GM18526 (cell line): ENCODE measurements around the gene CLTC.

Source experiments
- POLR2A ChIP-seq: IDR thresholded peaks from 3 replicates; pipeline ENCODE4 v1.6.1; 2011; ENCODE audit not compliant: insufficient read length; ENCODE audit errors: extremely low read depth

The CLTC gene

DNA sequence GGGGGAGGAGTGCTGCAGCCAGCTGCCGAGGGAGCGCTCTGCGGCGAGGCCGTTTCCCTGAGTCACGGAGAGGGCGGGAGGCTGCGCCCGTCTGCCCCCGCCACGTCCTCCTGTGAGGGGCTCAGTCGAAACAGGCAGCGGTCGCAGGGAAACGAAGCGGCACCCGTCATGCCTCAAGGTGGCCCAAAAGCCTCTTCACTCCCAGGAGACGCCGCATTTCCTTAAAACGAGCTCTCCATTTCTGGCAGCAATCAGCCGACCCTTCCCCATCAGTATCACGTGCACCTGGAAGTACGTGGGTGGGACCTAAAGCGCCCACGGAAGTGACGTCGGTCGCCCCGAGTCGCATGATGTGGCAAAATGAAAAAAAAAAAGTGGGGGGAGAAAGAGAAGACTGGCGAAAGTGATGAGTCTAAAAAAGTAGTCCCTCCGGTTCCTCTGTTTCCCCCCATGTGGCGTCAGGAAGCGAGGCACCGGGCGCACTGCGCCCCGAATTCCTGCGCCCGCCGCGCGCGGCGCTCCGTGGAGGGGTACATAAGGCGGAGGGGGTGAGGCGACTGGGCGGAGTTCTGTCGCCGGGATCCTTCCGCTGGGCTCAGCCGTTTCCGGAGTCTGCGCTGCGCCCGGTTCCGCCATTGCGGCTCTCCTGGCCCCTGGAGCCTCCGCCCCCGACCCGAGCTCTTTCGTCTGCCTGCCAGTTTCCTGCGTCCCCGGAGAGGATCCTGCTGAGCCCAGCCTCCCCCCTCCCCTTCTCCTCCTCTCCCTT lies at the start of gene CLTC:
Gene CLTC (plus strand): TSS at position 598 of the 766 bp plus-strand sequence. CDS start 237 bp downstream, outside the sequence.
- peak; percentile 76 for TF ChIP-seq POLR2A

DNA sequence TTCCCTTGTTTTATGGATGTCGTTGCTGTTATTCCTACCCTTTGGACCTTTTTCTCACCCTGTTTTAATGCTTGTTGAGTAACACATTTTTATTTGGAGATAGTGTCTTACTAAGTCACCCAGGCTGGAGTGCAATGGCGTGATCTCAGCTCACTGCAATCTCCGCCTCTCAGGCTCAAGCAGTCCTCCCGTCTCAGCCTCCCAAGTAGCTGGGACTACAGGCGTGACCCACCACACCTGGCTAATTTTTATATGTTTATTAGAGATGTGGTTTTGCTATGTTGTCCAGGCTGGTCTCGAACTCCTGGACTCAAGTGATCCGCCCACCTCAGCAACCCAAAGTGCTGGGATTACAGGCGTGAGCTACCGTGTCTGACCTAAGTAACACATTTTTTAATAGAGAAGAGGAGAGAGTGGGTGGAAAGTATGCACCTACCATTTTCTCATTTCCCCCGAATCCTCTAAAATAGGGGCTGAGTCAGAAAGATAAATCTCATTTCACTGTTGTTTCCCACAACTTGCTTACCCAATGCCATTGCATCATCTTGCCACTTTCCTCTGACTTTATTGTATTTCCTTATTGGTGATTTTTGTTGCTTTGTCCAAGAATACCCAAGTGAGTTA lies 47.3 kb upstream of the CLTC start:
- no peak for TF ChIP-seq POLR2A

DNA sequence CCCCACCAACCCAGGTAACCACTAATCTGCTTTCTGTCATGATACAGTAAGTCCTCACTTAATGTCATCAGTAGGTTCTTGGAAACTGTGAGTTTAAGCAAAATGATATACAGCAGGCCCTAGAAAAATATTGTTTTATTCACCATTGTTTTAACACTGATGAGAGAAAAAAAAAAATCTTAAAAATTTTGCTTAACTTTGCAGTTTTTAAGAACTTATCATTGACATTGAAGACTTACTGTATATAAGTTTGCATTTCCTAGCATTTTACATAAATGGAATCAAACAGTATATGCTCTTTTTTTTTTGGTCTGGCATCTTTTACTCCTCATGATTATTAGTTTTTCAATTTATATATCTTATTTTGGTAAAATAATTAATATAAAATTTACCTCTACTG lies 19.5 kb upstream of the CLTC start:
- no peak for TF ChIP-seq POLR2A

DNA sequence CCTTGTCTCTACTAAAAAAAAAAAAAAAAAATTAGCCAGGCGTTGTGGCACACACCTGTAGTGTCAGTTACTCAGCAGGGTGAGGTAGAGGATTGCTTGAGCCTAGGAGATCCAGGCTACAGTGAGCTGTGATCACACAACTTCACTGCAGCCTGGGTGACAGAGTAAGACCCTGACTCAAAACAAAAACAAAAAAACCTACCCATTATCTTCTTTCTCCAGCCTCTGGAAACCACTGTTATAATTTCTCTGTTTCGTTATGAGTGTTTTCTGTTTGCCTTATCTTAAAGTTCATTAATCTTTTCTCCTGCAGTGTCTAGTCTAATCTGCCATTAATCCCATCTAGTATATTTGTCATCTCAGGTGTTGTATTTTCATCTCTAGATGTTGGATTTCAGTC lies 18.6 kb upstream of the CLTC start:
- TF ChIP-seq POLR2A: no peak

DNA sequence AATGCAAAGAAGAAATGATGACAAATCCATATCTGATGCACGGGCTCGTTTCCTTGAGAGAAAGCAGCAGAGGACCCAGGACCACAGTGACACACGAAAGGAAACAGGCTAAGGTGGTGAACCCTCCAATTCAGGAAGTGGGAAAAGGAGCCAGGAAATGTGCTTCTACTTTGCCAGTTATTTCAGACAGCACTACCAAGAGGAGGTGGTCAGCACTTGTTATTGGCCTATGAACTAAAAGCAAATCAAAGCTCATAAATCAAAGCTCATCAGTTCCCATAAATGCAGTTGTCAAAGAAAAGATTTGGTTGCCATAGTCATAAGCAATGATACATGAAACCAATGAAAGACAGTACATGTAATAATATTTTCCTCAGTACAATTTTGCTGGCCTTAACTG lies 12.6 kb upstream of the CLTC start:
- TF ChIP-seq POLR2A: no peak

DNA sequence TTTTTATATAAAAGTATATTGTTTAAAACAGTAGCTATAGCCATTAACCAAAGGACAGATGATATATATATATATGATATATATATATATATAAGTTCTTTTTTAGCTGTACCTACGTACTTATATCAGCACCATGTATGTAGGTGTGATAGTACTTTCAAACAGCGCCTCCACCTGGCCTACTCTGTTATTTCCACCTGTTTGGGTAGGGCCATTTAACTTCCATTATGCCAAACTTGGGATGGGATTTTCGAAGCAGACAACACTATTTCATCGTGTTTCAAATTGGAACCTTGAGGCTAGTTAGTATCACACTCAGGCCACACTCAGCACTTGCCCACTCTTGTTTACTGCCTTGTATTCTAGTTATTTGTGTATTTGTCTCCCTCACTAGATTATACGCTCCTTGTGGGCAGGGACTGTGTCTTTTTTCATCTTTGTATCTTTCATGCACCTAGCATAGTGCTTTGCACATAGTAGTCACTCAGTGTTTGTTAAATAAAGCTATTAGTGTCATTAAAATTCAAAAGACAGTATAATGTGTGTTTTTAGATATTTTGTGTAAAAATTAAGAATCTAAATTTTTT lies 11.8 kb upstream of the CLTC start:
- TF ChIP-seq POLR2A: no peak

DNA sequence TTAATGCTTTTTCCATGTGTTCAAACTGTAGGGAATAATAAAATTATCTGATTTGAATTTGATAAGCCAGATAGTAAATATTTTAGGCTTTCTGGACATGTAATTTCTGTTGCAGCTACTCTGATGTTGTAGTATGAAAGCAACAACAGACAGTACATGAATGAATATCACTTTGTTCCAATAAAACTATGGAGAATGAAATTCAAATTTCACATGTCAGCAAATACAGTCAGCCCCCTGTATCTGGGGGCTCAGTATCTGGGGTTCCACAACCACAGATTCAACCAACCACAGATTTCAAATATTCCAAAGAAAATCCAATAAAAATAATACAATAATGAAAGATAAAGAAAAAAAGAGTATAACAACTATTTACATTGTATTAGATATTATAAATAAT lies 8.2 kb upstream of the CLTC start:
- no peak for TF ChIP-seq POLR2A

DNA sequence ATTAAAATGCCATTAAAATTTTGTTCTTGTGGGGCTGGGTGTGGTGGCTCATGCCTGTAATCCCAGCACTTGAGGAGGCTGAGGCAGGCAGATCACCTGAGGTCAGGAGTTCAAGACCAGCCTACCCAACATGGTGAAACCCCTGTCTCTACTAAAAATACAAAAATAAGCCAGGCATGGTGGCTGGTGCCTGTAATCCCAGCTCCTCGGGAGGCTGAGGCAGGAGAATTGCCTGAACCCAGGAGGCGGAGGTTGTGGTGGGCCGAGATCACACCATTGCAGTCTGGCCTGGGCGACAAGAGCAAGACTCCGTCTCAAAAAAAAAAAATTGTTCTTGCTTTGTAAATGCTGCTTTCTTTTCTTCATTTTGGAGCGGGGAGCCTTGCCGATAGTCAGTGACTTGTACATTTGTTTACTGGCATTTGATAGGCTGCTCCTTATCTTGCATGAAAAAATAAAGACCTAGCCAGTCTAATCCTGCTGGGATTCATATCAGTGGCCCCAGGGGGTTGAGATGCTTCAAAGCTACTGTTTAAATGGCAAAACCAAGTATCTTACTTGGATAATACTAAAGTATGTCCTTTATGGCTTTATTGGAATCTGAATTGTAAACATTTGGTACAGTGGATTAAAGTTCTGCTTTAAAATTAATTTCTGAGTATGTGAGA lies 3.3 kb upstream of the CLTC start:
- TF ChIP-seq POLR2A: no peak

DNA sequence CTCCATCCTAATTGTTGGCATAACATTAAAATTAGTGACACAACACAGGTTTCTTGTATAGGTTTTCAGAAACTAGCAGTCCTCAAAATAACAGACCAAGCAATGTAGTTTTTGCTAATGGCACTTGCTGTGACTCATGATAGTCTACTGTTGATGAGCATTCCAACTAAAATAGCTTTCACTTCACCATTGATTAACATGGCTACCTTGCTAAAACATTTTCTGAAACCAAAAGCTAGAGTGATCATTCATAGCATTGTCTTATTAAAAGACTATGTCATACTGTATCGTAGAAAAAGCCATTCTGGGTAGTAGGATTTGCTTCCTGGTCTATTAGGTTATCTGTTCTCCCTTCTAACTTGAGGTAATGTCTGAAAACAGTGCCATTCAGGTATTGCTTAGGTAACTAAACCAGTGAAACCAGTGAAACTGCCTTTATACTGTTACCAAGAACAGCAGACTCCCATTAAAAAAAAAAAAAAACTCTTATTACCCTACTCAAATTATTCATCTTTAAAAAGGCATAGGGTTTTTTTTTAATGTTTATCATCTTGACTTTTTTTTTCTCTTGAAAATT lies 2.5 kb upstream of the CLTC start:
- TF ChIP-seq POLR2A: no peak

DNA sequence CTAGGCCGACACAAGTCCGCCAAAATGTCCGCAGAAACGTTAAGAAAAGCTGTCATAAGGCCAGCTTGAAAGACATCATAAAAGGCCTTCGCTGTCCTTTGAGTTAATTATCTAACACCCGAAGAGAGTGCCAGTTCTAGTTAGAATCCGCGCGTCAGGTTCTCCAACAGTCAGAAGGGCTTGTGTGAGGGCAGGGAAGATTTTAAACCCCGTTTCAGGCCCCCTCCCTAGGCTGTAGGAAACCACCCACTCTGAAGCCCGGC lies 729 bp upstream of the CLTC start:
- no peak for TF ChIP-seq POLR2A

DNA sequence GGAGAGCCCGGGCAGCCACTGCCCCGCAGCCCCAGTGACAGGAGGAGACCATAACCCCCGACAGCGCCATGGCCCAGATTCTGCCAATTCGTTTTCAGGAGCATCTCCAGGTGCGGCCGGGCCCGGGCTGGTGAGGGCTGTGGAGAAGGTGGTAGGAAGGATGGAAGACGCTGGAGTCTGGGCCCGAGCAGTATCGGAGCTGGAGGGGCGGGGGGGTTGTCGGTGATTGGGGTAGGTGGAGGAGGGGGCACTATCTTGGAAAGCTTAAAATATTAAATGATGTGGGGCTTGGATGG lies 317 bp downstream of the CLTC start:
- no peak for TF ChIP-seq POLR2A

DNA sequence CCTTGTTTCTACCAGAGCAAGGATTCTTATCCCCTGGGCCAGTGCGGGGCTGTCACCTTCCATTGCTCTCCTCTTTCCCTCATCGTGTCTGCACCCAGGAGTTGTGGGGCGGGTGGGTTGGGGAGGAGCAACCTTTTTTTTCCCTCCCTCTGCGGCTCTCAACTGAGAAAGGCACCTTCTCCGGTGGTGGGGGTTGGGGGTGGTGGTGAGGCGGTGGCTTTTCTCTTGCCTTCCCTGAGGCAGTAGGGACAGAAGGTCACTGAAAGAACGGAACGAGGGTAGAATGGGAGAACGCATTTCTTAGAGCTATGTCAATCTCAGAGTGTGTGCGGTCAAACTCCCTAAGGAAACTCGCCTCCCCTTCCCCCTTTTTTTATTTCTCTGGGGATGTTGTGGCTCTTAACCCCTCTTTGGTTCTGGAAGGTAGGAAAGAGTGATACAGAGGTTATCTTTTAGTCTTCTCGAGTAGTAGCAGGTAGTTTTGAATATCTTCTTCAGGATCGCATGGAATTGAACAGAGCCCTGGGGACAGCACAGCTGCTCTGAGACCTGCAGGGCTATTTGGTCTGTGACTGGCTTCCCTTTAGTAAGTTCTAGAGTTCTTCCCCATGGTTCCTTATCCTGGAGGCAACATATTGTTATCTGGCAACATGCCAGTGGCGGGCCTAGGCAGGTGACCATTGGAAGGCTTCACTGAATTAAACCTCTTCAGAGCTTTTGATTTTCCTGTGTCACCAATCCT lies 994 bp downstream of the CLTC start:
- no peak for TF ChIP-seq POLR2A

DNA sequence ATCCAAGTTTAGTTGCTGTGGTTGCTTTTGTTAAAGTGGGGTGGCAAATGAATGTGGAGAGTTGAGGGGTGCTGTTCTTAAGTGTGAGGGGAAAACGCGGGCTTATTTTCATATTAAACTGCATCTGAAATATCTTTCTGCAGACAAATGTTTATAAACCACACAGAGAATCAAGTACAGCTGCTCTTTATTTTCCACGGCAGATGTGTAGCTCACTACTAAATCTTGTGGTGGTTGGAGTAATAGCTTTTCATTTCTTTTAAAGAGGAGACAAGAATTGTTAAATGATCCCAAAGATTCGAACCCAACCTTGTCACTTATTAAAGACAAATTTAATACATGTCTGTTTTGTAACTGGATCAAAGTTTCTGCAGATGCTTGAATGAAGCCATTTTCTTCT lies 2.1 kb downstream of the CLTC start:
- TF ChIP-seq POLR2A: no peak

DNA sequence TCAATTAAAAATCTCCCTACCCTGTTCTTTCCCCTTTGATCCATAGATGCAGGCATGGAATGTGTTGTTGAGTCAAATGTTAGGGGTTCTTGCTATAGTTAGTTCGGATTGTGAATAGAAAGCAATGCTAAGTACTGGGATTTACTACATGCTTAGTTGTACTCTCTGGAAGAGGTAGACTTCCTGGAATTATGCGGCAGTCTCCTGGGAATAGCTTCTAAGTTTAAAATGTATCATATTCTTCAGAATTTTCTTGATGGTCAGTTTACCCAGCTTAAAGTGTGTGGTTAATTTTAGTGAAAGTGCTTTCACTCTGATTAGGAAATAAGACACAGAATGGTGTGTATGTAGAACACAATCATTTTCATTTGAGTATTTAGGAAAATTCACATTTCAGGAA lies 3.5 kb downstream of the CLTC start:
- no peak for TF ChIP-seq POLR2A

DNA sequence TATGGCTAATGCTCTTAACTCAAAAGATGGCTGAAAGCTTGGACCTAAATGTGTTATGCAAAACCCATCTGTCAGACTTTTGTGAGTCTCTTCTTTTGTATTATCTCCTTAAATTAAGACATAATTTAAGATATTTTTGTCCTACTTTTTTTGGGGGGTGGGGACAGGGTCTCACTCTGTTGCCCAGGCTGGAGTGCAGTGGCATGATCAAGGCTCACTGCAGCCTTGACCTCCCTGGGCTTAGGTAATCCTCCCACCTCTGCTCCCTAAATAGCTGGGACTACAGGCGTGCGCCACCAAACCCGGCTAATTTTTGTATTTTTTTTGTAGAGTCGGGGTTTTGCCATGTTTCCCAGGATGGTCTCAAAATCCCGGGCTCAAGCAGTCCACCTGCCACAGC lies 7.1 kb downstream of the CLTC start:
- no peak for TF ChIP-seq POLR2A
